Panc1 (cell line): ENCODE measurements around the gene RABGAP1L.

Source experiments
- CTCF ChIP-seq: fragments of 450-650 bp; IDR thresholded peaks from 2 replicates; pipeline ENCODE4 v1.5.1; 2017; ENCODE audit warnings: mild to moderate bottlenecking
- POLR2AphosphoS5 ChIP-seq: IDR thresholded peaks from 2 replicates; pipeline ENCODE4 v1.6.1; 2012; ENCODE audit warnings: mild to moderate bottlenecking, low read depth, low read length, moderate library complexity
- REST ChIP-seq, 2 experiments: IDR thresholded peaks; 2 replicates each; pipeline ENCODE4 v1.6.1; 2011 to 2012; ENCODE audit warnings: low read depth in 2 of 2, control low read depth in 1 of 2, low read length in 1 of 2, mild to moderate bottlenecking in 1 of 2, moderate library complexity in 1 of 2; ENCODE audit not compliant: insufficient read depth in 1 of 2
- SIN3A ChIP-seq: IDR thresholded peaks from 2 replicates; pipeline ENCODE4 v1.6.1; 2012; ENCODE audit warnings: low read depth, mild to moderate bottlenecking, low read length, moderate library complexity, borderline replicate concordance; ENCODE audit not compliant: insufficient read depth
- TCF7L2 ChIP-seq: IDR thresholded peaks from 2 replicates; pipeline ENCODE4 v1.6.1; 2011; ENCODE audit warnings: mild to moderate bottlenecking, low read depth, low read length, inconsistent platforms

- TF ChIP-seq CTCF (peak; percentile 24; the same call in 1 of the 2 replicates), POLR2AphosphoS5 (no peak), SIN3A (no peak), REST (IDR thresholded peaks at IDR 0.05; ENCODE audit: insufficient read depth in 1 of 2, low read depth in 2 of 2, low read length in 1 of 2) (no peak), TCF7L2 (no peak)
Measured at GRCh38 chr1:174189428-174190062, 30.2 kb downstream of the RABGAP1L start.
